ENCODE measurements around the gene LIX1L.
"Not testable (repeated sequence)": the region's sequence is repeated elsewhere in the genome, so short reads cannot be mapped to it uniquely, and the experiment has no call there.

LIX1L gene

GRCh38 chr1:145936247-145936646 lies 21.6 kb downstream of the LIX1L start:
- DNase-seq (ENCODE audit: low read depth), result no peak

- DNase-seq (ENCODE audit: low read depth), result no peak
These were observed 22.1 kb downstream of the LIX1L start for GRCh38 chr1:145935708-145936107.

DNA sequence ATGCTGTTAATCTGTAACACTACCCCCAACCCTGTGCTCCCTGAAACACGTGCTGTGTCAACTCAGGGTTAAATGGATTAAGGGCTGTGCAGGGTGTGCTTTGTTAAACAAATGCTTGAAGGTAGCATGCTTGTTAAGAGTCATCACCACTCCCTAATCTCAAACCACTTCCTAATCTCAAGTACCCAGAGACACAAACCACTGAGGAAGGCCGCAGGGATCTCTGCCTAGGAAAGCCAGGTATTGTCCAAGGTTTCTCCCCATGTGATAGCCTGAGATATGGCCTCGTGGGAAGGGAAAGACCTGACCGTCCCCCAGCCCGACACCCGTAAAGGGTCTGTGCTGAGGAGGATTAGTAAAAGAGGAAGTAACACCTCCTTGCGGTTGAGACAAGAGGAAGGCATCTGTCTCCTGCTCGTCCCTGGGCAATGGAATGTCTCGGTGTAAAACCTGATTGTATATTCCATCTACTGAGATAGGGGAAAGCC lies 25.3 kb downstream of the LIX1L start:
- DNase-seq (ENCODE audit: low read depth), result not testable (repeated sequence)

- DNase-seq (ENCODE audit: low read depth), result no peak
These were observed 29.7 kb downstream of the LIX1L start for GRCh38 chr1:145927916-145928643.

GRCh38 chr1:145927063-145927886 lies 30.5 kb downstream of the LIX1L start, which contains the start of gene RBM8A:
Gene RBM8A, minus strand, starts transcription at chr1:145927484. Its CDS starts 58 bp downstream, at chr1:145927426.
- peak; percentile 99 for DNase-seq (ENCODE audit: low read depth)

DNA sequence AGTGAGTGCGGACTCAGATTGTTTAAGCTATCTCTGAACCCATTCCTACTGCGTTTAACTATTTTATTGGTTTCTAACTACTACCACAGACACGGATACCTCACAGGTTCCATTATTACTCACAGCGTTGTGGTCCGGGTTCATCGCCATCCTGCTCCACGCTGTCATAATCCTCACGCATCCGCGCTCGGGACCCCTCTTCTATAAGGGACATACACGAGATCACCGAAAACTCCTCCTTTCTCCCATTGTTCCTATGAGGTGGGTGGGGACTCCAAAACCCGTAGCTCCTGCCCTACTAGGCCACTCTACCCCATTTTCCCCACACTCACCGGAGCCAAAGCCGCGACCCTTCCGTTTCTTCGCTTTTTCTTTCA lies 31.1 kb downstream of the LIX1L start:
- DNase-seq (ENCODE audit: low read depth), result peak; percentile 47

DNA sequence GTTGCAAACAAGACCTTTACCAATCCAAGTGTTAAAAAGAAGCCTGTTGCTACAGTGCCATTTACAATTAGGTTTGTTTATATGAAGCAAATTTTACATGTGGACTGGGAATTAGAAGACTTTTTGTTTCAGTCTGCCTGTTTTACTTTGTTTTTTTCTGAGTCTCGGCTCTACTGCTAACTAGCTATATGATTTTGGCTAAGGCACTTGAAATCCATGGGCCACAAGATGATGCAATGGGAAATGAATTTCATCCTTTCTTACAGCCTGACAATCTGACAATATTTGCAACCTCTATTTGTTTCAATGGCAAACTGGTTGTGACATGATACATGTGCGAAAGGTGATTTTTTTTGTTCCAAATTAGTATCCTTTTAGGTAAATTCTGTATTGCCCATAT lies 35.6 kb downstream of the LIX1L start:
- peak; percentile 9 for DNase-seq (ENCODE audit: low read depth)

DNA sequence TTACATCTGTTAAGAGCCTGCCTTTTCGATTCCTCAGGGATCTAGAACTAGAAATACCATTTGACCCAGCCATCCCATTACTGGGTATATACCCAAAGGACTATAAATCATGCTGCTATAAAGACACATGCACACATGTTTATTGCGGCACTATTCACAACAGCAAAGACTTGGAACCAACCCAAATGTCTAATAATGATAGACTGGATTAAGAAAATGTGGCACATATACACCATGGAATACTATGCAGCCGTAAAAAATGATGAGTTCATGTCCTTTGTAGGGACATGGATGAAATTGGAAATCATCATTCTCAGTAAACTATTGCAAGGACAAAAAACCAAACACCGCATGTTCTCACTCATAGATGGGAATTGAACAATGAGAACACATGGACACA lies 37.5 kb downstream of the LIX1L start:
- not testable (repeated sequence) for DNase-seq (ENCODE audit: low read depth)

- peak; percentile 78 for DNase-seq (ENCODE audit: low read depth)
These were observed 38.6 kb downstream of the LIX1L start for GRCh38 chr1:145918992-145919939.

DNA sequence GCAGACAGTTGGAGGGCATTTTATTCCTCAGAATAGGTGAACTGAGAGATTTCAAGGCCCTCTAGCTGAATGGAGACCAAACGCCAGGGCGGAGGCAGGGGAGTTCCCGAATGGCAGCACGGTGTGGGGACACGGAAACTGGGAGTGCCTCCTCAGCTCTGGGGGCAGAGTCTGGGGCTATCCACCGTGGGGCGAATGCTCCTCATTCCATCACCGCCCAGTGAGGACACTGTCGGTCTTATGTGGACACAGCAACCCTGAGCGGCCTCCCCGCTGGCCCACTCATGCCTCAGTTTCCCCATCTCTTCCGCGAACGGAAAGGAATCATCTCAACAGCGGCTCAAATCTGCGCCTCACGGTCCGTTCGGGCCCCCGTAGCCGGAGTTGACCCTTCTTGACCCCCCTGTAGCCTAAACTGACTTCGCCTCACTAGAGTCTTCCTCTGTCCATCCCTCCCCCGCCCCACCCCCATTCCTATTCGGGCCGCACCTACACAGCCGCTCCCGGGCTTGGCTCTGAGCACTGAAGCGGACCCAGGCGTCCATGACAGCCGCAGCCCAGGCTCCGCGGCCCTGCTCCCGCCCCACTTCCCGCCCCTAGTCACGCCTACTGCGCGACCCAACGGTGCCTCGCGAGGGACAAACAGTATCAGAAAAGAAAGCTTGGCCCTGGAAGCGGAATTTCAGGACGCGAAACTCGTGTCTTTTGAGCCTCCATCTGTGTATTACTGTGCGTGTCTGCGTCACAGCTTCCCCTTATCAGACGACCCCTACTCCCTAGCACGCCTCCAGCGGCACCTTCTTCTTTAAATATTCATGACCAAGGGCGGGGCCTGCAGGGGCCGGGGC lies 39.4 kb downstream of the LIX1L start, which contains the start of gene PEX11B:
Gene PEX11B (minus strand): TSS at position 574 of the 848 bp plus-strand sequence. CDS start 29 bp downstream, at position 545.
- peak; percentile 86 for DNase-seq (ENCODE audit: low read depth)

GRCh38 chr1:145917595-145917994 lies 40.2 kb downstream of the LIX1L start:
- no peak for DNase-seq (ENCODE audit: low read depth)

DNA sequence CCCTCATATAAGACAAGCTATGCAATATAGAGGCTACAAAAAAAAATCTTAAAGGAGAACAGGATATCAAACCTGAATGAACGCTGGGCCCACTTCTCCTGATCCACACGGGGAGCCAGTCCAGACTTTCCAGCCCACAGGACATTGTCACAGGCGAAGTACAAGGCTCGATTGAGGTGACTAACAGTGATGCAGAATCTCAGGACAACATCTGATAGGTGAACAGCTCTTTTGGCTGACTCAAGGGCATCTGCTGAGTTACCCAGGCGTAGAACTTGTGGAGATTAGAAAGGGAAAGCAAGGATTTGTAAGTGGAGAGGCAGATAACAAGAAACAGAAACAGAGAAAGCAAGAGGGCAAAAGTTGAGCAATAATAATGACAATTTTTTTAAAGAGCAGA lies 41.1 kb downstream of the LIX1L start:
- DNase-seq (ENCODE audit: low read depth), result peak; percentile 60

DNA sequence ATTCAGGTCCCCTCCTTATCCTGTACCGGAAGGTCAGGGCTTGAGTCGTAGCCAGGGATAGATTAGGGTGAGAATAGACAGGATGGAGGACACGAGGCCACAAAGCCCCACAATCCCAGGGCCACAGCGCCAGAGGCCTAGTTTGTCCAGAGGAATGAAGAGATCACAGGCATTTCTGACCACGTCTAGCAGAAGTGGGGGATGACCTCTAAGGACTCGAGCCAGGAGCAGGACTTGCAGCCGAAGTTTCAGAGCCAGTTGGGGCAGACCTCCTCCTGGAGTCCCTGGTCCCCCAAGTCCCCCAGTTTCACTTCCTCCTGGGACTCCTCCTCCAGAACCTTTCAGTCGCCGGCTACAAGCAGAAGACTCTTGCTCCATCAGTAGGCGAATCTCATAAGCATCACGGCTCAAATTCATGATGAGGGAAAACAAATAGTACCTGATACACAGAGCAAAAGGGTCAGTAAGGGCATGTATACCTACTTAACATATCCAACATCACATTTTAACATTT lies 45.6 kb downstream of the LIX1L start:
- DNase-seq (ENCODE audit: low read depth), result no peak

DNA sequence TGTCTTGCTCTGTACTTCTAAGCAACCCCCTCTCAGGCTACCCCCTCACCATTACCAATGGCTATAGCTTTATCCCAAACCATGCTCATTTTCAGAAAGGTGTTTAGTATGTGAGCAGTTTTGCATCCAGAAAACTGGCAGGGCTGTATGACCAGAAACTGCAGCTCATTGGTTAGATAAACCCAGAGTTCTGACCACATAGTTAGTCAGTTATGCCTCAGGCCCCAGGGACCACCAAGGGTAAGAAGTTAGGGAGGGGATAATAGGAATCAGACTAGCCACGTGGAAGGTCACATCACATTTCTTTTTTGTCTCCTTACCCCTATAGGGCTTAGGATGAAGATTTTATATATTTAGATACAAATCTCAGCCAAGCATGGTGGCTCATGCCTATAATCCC lies 49.2 kb downstream of the LIX1L start:
- DNase-seq (ENCODE audit: low read depth), result peak; percentile 61

DNA sequence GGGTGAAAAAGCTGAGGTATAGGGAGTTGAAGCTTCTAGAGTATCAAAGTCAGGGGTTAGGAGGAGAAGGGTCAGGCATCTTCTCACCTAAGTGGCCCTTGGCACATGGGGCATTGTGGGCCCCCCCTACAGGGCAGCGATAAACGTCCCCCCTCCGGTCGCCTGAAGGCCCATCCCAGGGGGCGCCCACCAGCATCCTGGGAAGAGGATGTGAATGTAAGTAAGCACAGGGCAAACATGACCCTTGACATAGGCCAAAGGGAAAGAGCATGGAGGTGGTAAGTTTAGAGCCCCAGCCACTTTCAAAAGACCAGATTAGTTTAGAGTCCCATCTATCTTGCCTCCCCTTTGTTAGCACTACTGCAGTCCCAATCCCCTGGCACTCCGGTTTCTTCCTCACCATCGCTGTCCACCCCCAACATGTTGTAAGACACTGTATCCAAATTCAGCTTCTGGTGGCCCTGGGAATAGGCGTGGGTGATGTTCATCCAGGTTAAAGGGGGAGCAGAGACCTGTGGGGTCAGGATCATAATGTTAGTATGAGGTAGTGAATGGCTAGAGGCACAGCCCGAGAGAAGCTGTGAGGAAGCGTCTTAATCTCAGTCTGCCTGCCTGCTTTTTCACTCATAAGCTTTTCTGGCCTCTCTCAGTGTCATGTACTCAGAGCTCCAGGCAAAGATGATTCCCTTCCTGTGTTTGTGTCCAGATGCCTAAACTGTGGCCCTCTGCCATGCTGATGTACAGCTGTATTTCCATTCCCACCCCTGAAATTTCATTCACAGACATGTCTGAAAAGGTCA lies 50.7 kb downstream of the LIX1L start:
- no peak for DNase-seq (ENCODE audit: low read depth)

GRCh38 chr1:145901312-145902021 lies 56.4 kb downstream of the LIX1L start:
- no peak for DNase-seq (ENCODE audit: low read depth)

DNA sequence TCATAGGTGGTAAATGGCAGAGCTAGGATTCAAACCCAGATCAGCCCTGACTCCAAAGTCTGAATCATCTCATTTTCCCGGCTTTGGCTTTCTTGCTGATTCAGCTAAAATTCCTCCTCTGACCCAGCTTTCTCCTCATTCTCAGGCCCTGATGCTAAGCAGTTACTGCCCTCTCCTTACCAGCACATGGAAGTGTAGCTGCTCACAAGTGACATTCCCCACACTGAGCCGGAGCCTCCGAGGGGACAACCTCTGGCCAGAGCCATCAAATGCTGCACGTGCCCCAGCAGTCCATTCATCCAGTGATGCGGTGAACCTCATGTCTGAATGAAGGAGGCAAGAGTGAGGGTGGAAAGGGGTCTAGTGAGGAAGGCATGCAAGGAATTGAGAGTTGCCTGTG lies 59.1 kb downstream of the LIX1L start:
- DNase-seq (ENCODE audit: low read depth), result no peak

DNA sequence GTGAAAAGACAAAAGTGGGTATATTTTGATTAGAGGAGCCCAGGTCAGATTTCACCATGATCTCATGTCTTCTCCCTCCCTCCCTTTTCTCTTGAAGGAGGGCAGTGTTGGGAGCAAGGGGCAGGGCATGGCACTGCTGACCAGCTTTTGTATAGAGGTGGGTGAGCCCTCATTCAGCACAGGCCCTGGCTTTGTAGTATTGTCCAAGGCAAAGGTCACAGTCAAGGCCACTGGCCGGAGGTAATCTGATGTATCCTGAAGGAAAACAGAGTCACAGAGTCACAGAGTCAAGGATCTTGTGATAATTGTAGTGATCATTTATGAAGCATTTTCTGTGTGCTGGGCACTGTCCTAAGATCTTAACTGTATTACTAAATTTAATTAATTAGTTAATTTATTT lies 59.8 kb downstream of the LIX1L start:
- DNase-seq (ENCODE audit: low read depth), result no peak

DNA sequence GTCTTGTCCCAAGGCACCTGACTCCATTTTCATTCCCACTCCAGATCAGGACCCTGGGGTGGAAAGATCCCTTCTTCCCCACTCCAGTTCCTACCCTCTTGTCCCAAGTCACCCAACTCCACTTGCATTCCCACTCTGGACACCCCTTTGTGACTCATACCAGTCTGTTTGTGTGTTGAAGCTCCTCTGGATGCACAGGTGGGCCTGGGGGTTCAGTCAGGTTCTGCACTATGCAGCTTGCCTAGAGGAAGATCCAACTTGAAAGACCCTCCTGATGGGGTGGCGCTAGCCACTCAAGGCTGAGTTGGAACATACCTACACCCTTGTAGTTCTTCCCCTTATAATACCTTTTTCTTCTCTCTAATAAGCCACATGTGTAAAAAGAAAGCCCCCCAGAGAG lies 62.3 kb downstream of the LIX1L start:
- no peak for DNase-seq (ENCODE audit: low read depth)

Data from ELR (cell line).